ENCODE results near the gene TEX47. TPM values are rescaled to one million over a fixed set of nuclear protein-coding genes. Genes with fewer than 3 reads are reported as not detected.

TEX47 gene
- total and polyA plus RNA-seq, 12 donors = not detected

DNA sequence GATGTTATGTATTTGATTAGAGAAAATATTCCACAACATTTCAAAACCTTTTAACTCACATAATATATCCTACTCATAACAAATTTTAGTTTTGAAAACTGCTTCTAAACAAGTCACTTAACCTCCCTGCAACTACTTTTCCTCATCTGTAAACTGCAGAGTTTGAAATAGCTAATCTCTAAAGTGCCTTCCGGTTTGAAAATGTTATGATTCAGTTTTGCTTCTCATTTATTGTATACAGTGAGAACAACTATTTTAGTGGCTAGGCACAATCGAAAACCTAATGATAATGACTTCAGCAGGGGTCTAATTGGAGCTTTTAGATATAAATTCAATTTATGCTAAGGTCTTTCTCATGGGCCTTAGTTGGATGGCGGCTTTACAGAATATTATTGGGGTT lies 30.7 kb upstream of the TEX47 start:
- intact Hi-C loops (cut with DNase I) = no loop called here
- WGBS, 2 donors = 70 to 73% methylated on average over 3 of the region's 3 CpGs
- no peaks in the 10 kb centered on the region for H3K4me1 ChIP-seq
- no peaks in the 10 kb centered on the region for H3K36me3 ChIP-seq
- TF ChIP-seq, protein P1, sequence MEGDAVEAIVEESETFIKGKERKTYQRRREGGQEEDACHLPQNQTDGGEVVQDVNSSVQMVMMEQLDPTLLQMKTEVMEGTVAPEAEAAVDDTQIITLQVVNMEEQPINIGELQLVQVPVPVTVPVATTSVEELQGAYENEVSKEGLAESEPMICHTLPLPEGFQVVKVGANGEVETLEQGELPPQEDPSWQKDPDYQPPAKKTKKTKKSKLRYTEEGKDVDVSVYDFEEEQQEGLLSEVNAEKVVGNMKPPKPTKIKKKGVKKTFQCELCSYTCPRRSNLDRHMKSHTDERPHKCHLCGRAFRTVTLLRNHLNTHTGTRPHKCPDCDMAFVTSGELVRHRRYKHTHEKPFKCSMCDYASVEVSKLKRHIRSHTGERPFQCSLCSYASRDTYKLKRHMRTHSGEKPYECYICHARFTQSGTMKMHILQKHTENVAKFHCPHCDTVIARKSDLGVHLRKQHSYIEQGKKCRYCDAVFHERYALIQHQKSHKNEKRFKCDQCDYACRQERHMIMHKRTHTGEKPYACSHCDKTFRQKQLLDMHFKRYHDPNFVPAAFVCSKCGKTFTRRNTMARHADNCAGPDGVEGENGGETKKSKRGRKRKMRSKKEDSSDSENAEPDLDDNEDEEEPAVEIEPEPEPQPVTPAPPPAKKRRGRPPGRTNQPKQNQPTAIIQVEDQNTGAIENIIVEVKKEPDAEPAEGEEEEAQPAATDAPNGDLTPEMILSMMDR (IDR thresholded peaks at IDR 0.05) = no peak
- no peak overlapping the region for H3K27ac ChIP-seq
- DNase-seq (no peak), ATAC-seq (no peak)
- no peak overlapping the region for H3K4me3 ChIP-seq
- peaks cover 0 to 6% (median 0%) of the 10 kb centered on the region in 11 donors for H3K9me3 ChIP-seq
- H3K27me3 ChIP-seq = no peaks in the 10 kb centered on the region

DNA sequence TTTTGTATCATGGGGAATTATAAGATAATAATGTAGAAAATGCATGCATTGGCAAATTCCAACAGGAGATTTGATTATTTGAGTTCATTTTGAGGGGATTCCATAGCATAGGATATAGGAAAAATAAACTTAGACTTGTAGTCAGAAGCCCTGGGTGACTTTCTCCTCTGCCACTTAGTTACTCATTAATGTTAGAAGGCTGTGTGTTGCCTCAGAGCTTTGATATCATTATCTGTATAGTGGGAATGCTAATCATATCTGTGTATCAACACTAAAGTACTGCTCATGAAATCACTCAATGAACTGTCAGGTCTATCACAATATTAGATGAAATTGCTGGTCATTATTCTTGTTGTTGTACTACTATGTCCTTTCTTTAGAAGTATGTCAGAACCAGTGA lies 23.0 kb upstream of the TEX47 start:
- intact Hi-C loops (cut with DNase I) = no loop called here
- DNase-seq = no peak
- H3K27me3 ChIP-seq = no peaks in the 10 kb centered on the region
- H3K4me1 ChIP-seq = no peaks in the 10 kb centered on the region
- ATAC-seq = no peak
- no peak overlapping the region for H3K27ac ChIP-seq
- H3K36me3 ChIP-seq = no peaks in the 10 kb centered on the region
- H3K9me3 ChIP-seq = no peaks in the 10 kb centered on the region
- no peak overlapping the region for H3K4me3 ChIP-seq
- TF ChIP-seq, protein P1 (IDR thresholded peaks at IDR 0.05) = no peak

- Histone ChIP-seq H3K4me3 (no peak overlapping the region), H3K9me3 (peaks cover 0 to 1% (median 0%) of the 10 kb centered on the region in 11 donors), H3K27me3 (no peaks in the 10 kb centered on the region), H3K36me3 (no peaks in the 10 kb centered on the region), H3K27ac (no peak overlapping the region), H3K4me1 (no peaks in the 10 kb centered on the region)
- TF ChIP-seq, protein P1 (IDR thresholded peaks at IDR 0.05) = no peak
- 82 to 85% methylated on average over 2 of the region's 2 CpGs for WGBS, 2 donors
- DNase-seq (no peak), ATAC-seq (no peak)
- intact Hi-C loops (cut with DNase I) = no loop called here
Observed at GRCh38 chr7:88806280-88807037, 10.9 kb upstream of the TEX47 start.

DNA sequence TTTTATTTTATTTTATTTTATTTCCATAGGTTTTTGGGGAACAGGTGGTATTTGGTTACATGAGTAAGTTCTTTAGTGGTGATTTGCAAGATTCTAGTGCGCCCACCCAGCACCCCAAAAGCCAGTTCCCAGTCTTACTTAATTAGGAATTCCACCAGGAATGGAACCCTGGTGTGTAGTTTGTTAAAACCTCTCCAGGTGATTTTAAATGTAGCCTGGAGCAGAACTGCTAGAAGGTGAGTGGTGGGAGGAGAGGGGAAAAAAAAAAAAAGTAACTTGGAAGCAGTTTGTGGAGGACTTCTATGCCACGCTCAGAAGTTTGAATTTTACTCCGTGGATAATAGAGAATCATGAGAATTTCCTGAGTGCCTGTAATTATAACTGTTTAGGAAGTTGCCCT lies 5.5 kb upstream of the TEX47 start:
- WGBS, 2 donors = 60 to 70% methylated on average over 3 of the region's 3 CpGs
- Histone ChIP-seq H3K4me1 (no peaks in the 10 kb centered on the region), H3K27me3 (peaks cover 0 to 5% (median 0%) of the 10 kb centered on the region in 7 donors), H3K27ac (no peak overlapping the region), H3K36me3 (no peaks in the 10 kb centered on the region), H3K4me3 (no peak overlapping the region), H3K9me3 (no peaks in the 10 kb centered on the region)
- TF ChIP-seq, protein P1 (IDR thresholded peaks at IDR 0.05) = no peak
- intact Hi-C loops (cut with DNase I) = no loop called here
- DNase-seq (no peak), ATAC-seq (no peak)
